ACC112 (cell line): ENCODE results near the gene PLD1.
"Not testable (repeated sequence)": the region's sequence is repeated elsewhere in the genome, so short reads cannot be mapped to it uniquely, and the experiment has no call there.

Experiments
- H2AFZ ChIP-seq: fragments of 200-600 bp; sonication (generic); one replicate; pipeline ENCODE4 v1.6.0; 2017; ENCODE audit warnings: antibody characterized with exemption, low read length; ENCODE audit not compliant: unreplicated experiment
- H3K27ac ChIP-seq: fragments of 200-600 bp; sonication (generic); 2 replicates; pipeline ENCODE4 v1.5.1; 2014; ENCODE audit warnings: low read depth, mild to moderate bottlenecking, antibody characterized with exemption, low read length, moderate library complexity
- H3K27me3 ChIP-seq: fragments of 200-600 bp; sonication (generic); 2 replicates; pipeline ENCODE4 v1.6.1; 2014; ENCODE audit warnings: mild to moderate bottlenecking, antibody characterized with exemption, low read length, moderate library complexity, mixed read lengths; ENCODE audit not compliant: insufficient read depth
- H3K36me3 ChIP-seq: fragments of 200-600 bp; sonication (generic); 2 replicates; pipeline ENCODE4 v1.6.1; 2016; ENCODE audit warnings: mild to moderate bottlenecking, antibody characterized with exemption, low read length, moderate library complexity, mixed read lengths; ENCODE audit not compliant: insufficient read depth
- H3K4me1 ChIP-seq: fragments of 200-600 bp; sonication (generic); one replicate; pipeline ENCODE4 v1.6.1; 2016; ENCODE audit warnings: low read length, mixed read lengths; ENCODE audit not compliant: insufficient read depth, unreplicated experiment, control insufficient read depth
- H3K4me3 ChIP-seq: fragments of 200-600 bp; sonication (generic); 2 replicates; pipeline ENCODE4 v1.5.1; 2014; ENCODE audit warnings: mild to moderate bottlenecking, low read depth, low read length
- H3K79me2 ChIP-seq: fragments of 200-600 bp; sonication (generic); one replicate; pipeline ENCODE4 v1.6.0; 2016; ENCODE audit warnings: low read length; ENCODE audit not compliant: control insufficient read depth, unreplicated experiment, insufficient read depth

The PLD1 gene

DNA sequence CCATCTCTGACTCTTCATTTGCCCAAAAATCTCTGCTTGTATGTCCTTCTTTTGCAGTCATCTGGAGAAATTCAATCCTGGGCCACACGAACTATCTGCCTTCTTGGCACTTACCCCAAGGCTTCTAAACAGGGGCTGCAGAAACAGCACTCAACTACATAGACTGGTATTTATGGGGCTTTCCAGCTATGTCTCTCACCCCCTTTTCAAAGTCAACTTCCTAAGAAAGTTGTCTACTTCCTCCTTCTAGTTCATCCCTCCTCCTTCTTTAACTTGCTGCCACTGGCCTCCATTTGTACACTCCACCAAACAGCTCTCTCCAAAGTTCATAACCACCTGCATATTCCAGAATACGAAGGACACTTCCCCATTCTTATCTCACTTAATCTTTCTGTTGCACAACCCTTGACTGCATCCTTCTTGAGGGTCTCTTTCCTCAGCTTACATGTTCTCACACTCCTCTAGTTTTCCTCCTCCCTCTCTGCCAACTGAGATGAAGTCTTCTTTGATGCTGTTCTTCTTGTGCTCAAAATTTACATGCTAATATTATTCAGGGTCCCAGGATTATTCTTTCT lies 55.2 kb downstream of the PLD1 start:
- Histone ChIP-seq H3K79me2 (peaks cover 5% of the 10 kb centered on the region), H3K27me3 (no peaks in the 10 kb centered on the region), H3K27ac (no peak overlapping the region), H2AFZ (no peak overlapping the region), H3K36me3 (no peaks in the 10 kb centered on the region), H3K4me1 (peaks cover 53% of the 10 kb centered on the region), H3K4me3 (no peak overlapping the region)

DNA sequence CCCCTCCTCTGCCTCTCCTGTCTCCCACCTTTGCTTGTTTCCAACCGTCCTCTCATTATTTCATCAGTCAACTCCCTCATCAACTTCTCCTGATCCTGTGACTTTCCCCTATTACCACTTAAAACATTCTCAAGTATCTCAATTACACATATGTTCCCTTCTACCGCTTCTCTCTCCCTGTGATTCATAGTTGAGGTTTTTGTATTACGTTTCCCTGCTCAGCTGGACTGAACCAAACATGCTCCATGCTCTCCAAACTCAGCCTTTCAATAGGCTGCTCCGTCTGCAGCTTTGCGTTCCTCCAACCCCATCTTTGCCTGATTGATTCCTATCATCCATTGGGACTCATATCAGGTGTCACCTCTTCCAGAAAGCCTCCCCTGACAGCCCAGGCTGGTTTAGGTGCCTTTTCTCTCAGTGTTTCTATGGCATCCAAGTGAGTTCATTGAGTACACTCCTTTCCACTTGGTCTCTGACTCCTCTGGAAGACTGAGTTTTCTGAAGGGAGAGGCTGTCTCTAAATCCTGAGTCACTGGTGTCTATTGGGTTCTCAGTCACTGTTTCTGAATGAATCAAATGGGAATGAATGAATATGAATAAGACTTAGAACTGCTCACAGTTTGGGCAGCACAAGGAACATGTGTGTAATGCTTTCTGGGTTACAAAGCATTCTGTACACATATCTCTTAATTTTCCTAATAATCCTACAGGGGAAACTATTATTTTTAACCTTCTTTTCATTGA lies 56.4 kb downstream of the PLD1 start:
- no peak overlapping the region for H2AFZ ChIP-seq
- H3K27ac ChIP-seq: peak overlapping the region; percentile 78
- no peaks in the 10 kb centered on the region for H3K27me3 ChIP-seq
- H3K36me3 ChIP-seq: no peaks in the 10 kb centered on the region
- H3K4me3 ChIP-seq: peak overlapping the region; percentile 20; the same call in 1 of the 2 replicates
- peaks cover 7% of the 10 kb centered on the region for H3K79me2 ChIP-seq
- peaks cover 56% of the 10 kb centered on the region for H3K4me1 ChIP-seq

DNA sequence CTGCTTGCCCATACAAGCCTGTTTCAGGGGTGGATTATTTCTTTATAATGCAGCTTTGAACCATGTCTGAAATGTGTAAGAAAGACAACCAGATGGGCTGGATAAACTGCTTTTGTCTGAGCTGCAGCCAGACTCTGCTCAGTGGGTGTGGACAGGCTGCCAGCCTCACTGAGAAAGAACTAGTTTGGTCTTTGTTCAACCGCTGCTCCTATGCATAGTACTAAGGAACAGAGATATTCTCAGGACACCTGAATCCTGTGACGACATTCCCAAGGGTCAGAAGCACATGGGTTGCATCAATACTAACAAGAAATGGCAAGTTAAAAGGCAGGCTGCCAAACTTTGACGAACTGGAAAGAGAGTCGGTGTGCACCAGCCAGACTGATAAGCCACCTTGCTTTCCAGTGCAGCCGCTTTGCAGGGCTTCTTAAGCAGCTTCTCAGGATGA lies 57.2 kb downstream of the PLD1 start:
- Histone ChIP-seq H3K4me3 (0 out of 2 replicates have a peak overlapping the region, but pooled peaks have one; percentile 20), H2AFZ (no peak overlapping the region), H3K4me1 (peaks cover 51% of the 10 kb centered on the region), H3K27me3 (no peaks in the 10 kb centered on the region), H3K79me2 (peaks cover 7% of the 10 kb centered on the region), H3K27ac (peak overlapping the region; percentile 78), H3K36me3 (no peaks in the 10 kb centered on the region)

DNA sequence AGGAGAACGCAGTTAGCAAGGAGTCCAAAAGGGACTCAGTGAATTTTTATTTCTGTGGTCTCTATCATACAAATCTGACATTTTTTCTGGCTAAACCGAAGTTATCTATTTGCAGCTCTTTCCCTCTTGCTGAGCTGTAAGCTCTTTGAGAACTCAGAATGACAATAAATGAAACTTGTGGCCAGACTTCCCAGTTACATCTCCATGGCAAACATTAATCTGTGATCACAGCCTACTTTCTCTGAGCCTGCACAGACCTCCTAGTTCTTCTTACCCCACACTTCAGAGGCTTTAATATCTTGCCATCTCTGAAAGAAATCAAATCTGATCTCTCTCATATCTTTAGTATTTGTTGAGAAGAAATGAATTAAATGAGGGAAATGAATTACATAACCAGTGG lies 58.0 kb downstream of the PLD1 start:
- Histone ChIP-seq H3K27me3 (no peaks in the 10 kb centered on the region), H3K36me3 (no peaks in the 10 kb centered on the region), H3K27ac (no peak overlapping the region), H3K4me1 (peaks cover 45% of the 10 kb centered on the region), H2AFZ (no peak overlapping the region), H3K79me2 (peaks cover 7% of the 10 kb centered on the region), H3K4me3 (no peak overlapping the region)

DNA sequence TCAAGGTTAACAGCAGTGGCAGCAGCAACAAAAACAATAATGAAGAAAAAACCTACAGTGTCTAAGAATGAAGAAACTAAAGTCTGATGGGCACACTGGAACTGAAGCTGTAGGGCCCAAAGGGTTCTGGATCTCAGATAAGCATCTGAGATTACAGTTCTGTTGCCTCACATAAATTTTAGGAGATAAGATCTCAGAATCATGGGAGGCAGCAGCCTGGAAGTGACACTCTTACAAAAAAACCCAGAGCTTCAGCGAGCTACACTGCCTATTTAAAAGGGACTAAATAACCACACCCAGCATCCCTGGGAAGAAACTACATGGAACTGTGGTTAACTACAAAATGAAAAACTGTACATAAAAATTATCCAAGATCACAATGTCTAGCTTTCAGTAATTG lies 61.2 kb downstream of the PLD1 start:
- Histone ChIP-seq H3K27ac (no peak overlapping the region), H3K36me3 (no peaks in the 10 kb centered on the region), H3K27me3 (no peaks in the 10 kb centered on the region), H3K79me2 (peaks cover 3% of the 10 kb centered on the region), H2AFZ (no peak overlapping the region), H3K4me3 (no peak overlapping the region), H3K4me1 (peaks cover 21% of the 10 kb centered on the region)

DNA sequence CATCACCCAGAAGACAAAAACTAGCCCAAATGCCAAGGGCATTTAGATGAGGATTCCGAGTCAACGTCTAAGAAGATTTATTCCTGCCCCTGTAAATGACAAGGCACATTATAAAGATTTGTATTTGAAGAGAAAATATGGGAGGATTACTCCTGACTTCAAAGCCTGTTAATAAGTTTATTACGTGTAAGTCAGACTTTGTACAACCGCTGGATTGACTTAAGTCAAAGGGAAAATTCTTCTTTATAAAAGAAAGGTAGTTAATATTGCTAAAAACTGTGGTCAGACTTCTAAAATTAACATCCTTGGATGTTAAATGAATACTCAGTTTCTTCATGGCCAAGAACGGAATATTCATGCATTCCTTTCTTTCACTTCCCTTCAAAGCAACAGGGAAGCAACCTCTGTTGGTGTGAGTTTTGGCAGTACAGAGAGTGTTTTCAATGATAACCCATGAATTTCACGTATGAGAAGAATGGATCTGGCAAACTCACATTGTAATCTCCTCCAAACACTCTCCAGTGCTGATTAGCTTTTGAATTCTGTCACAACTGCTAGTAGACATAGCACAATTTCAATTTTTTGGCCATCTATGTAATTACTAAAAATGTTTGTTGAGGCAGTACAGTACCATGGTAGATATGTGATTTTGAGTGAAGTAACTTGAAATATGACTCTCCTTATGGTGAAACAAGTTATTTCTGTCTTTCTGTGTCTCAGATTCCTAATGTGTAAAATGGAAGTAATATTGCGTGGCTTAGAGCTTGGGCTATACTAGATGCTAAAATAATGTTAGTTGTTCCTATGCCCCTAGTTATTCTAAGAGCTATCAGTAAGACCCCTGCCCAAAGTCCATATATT lies 62.0 kb downstream of the PLD1 start:
- Histone ChIP-seq H3K79me2 (peaks cover 3% of the 10 kb centered on the region), H3K27me3 (no peaks in the 10 kb centered on the region)

DNA sequence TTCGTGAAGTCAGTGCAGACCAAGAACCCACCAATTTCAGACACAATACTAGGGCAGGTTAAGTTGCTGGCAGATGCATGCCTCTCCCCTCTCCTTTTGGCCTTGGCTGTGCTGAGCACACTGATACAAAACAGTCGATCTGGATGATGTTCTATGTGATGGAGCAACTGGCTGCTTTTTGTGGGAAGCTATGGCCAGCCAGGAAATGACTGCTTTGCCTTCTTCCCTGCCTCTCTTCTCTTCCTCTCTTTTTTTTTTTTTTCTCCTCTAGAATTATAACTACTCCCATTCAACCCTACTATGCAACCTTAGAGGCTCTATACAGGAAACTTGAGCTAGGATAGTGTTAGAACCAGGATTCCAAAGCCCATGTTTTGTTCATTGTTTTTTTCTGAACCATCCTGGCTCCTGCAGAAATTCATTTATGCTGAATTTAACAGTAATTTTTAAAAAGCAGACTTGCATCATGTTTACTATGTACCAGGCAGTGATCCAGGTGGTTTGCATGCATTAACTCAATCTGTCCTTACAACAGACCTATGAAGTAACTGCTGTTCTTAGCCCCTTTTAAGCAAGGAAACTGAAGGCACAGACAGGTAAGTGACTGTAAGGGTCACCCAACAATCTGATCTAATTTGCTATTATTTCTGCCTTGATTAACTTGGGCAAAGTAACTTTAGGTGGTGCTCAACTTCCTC lies 62.9 kb downstream of the PLD1 start:
- H2AFZ ChIP-seq: no peak overlapping the region
- H3K27ac ChIP-seq: no peak overlapping the region
- peaks cover 7% of the 10 kb centered on the region for H3K4me1 ChIP-seq

More for the DNA sequence above, 62.0 kb downstream of the PLD1 start:
- H3K4me3 ChIP-seq: no peak overlapping the region
- H2AFZ ChIP-seq: no peak overlapping the region
- peaks cover 13% of the 10 kb centered on the region for H3K4me1 ChIP-seq
- no peak overlapping the region for H3K27ac ChIP-seq
- H3K36me3 ChIP-seq: no peaks in the 10 kb centered on the region

DNA sequence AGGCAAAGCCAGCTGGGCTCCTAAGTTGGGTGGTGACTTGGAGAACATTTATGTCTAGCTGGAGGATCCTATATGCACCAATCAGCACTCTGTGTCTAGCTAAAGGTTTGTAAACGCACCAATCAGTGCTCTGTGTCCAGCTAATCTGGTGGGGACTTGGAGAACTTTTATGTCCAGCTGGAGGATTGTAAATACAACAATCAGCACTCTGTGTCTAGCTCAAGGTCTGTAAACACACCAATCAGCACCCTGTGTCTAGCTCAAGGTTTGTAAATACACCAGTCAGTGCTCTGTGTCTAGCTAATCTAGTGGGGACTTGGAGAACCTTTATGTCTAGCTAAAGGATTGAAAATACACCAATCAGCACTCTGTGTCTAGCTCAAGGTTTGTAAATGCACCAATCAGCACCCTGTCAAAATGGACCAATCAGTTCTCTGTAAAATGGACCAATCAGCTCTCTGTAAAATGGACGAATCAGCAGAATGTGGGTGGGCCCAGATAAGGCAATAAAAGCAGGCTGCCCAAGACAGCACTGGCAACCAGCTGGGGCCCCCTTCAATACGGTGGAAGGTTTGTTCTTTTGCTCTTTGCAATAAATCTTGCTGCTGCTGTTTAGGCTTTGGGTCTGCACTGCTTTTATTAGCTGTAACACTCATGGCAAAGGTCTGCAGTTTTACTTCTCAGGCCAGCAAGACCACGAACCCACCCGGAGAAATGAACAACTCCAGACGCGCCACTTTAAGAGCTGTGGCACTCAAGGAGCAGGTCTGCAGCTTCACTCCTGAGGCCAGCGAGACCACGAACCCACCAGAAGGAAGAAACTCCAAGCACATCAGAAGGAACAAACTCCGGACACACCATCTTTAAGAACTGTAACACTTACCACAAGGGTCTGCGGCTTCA lies 63.7 kb downstream of the PLD1 start:
- H3K4me1 ChIP-seq, H3K36me3 ChIP-seq, H3K27me3 ChIP-seq, H3K27ac ChIP-seq, H2AFZ ChIP-seq, H3K79me2 ChIP-seq, H3K4me3 ChIP-seq: not testable (repeated sequence)

More for the DNA sequence above, 62.9 kb downstream of the PLD1 start:
- Histone ChIP-seq H3K79me2 (peaks cover 3% of the 10 kb centered on the region), H3K36me3 (no peaks in the 10 kb centered on the region), H3K27me3 (no peaks in the 10 kb centered on the region), H3K4me3 (no peak overlapping the region)

DNA sequence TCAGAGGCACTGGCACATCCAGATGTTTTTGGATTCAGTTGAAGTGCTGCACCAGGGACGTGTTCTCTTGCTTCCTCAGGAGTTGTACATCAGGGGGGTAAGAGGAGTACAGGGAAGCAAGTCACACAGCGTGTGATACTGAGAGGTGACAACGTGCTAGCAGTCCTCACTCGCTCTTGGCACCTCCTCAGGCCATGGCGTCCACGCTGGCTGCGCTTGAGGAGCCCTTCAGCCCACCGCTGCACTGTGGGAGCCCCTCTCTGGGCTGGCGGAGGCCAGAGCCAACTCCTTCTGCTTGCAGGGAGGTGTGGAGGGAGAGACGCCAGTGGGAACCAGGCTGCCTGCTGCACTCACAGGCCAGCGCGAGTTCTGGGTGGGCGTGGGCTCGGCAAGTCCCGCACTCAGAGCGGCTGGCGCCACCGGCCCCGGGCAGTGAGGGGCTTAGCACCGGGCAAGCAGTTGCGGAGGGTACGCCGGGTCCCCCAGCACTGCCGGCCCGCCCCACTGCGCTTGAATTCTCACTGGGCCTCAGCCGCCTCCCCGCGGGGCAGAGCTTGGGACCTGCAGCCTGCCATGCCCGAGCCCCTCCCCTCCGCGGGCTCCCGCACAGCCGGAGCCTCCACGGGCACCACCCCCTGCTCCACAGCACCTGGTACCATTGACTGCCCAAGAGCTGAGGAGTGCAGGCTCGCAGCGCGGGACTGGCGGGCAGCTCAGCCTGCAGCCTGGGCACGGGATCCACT lies 64.5 kb downstream of the PLD1 start:
- Histone ChIP-seq H3K27ac (no peak overlapping the region), H3K4me1 (peaks cover 7% of the 10 kb centered on the region), H3K79me2 (peaks cover 3% of the 10 kb centered on the region), H2AFZ (no peak overlapping the region), H3K27me3 (no peaks in the 10 kb centered on the region), H3K4me3 (no peak overlapping the region), H3K36me3 (no peaks in the 10 kb centered on the region)
